ENCODE measurements around the gene TGFBR3. TPM values are rescaled to one million over a fixed set of nuclear protein-coding genes. Genes with fewer than 3 reads are reported as not detected.

The TGFBR3 gene
- polyA plus RNA-seq, 1 donor (not counting 4 experiments of a cell fraction or from before 2014, with no cell fraction given): 1.2 TPM

DNA sequence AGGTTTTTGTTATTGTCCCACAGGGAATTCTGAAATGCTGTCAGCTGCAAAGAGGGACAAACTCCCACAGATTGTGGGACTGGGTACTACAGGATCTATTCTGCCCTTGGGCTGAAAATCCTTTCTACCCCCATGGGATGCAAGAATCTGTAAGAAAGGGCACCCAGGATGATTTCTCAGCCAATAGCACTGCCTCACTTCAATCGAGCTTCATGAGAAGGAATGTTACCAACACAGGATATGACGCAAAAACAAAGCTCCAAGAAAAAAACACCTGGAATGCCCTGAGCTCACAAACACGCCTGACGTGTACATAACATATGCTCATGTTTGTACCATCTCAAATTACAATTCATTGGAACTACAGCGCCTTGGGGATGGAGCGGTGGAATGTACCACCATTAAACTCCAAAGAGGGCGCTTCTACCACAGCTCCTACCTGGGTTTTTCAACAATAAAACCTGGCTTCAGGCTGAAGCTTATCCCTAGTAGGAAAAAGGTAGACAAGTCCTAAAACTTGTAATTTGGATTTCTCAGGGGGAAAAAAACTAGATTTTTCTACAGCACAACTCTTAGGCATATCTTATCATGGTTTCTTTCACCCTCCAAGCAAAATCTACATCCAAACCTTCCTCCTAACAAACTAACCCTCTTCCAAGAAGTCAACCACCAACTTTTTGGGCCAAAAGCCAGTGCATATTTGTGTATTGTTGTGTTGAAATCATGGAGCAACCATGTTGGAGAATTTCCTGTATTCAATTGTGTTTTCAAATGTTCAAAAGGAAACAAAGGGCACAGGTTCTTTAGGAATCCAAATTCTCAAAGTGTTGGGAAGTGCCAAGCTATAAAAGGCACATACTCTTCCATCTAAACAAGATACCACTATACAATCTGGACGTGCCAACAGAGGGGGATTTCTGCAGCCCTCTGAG, 78.9 kb downstream of the TGFBR3 start:
- Histone ChIP-seq H2AFZ (ENCODE audit: control insufficient read depth, low read length) (no peak overlapping the region), H3K27me3 (ENCODE audit: control insufficient read depth, extremely low read depth, insufficient read depth, low read length) (peaks cover 10% of the 10 kb centered on the region), H3K4me1 (ENCODE audit: control insufficient read depth, extremely low read depth, insufficient read depth, low read length) (peaks cover 20% of the 10 kb centered on the region), H3K4me3 (ENCODE audit: control insufficient read depth in 2 of 3, extremely low read depth in 1 of 3, insufficient read depth in 2 of 3, low read depth in 1 of 3, low read length in 3 of 3) (no peak overlapping the region), H4K20me1 (ENCODE audit: control insufficient read depth, extremely low read depth, insufficient read depth, low read length) (no peaks in the 10 kb centered on the region), H3K36me3 (ENCODE audit: control insufficient read depth in 2 of 2, extremely low read depth in 1 of 2, insufficient read depth in 2 of 2, low read length in 2 of 2) (no peaks in the 10 kb centered on the region), H3K9ac (ENCODE audit: control insufficient read depth, extremely low read depth, insufficient read depth, low read length) (no peak overlapping the region), H3K9me1 (ENCODE audit: control insufficient read depth, extremely low read depth, insufficient read depth, low read length) (no peaks in the 10 kb centered on the region), H3K79me2 (ENCODE audit: control insufficient read depth, insufficient read depth, low read length) (no peaks in the 10 kb centered on the region), H3K9me3 (ENCODE audit: control insufficient read depth, low read depth, low read length) (no peaks in the 10 kb centered on the region), H3K27ac (ENCODE audit: control insufficient read depth, insufficient read depth, low read length) (no peak overlapping the region), H3K4me2 (ENCODE audit: control insufficient read depth, extremely low read depth, insufficient read depth, low read depth, low read length) (no peak overlapping the region)
- dilution Hi-C loops (cut with MboI; ENCODE audit: extremely low pct_ligation_motif_present, low sequenced_read_pairs): no loop called here
- no peak for TF ChIP-seq EZH2 (IDR thresholded peaks at IDR 0.05; ENCODE audit: low read length)
- TF ChIP-seq, protein P1, sequence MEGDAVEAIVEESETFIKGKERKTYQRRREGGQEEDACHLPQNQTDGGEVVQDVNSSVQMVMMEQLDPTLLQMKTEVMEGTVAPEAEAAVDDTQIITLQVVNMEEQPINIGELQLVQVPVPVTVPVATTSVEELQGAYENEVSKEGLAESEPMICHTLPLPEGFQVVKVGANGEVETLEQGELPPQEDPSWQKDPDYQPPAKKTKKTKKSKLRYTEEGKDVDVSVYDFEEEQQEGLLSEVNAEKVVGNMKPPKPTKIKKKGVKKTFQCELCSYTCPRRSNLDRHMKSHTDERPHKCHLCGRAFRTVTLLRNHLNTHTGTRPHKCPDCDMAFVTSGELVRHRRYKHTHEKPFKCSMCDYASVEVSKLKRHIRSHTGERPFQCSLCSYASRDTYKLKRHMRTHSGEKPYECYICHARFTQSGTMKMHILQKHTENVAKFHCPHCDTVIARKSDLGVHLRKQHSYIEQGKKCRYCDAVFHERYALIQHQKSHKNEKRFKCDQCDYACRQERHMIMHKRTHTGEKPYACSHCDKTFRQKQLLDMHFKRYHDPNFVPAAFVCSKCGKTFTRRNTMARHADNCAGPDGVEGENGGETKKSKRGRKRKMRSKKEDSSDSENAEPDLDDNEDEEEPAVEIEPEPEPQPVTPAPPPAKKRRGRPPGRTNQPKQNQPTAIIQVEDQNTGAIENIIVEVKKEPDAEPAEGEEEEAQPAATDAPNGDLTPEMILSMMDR (optimal IDR thresholded peaks at IDR 0.05 in 1 of 3, IDR thresholded peaks at IDR 0.05 in 1 of 3, conservative IDR thresholded peaks at IDR 0.05 in 1 of 3; ENCODE audit: extremely low read depth in 1 of 3, insufficient read depth in 2 of 3, low read length in 3 of 3): no peak
- DNase-seq (ENCODE audit: low read depth, low spot score) (no peak), FAIRE-seq (no peak)

DNA sequence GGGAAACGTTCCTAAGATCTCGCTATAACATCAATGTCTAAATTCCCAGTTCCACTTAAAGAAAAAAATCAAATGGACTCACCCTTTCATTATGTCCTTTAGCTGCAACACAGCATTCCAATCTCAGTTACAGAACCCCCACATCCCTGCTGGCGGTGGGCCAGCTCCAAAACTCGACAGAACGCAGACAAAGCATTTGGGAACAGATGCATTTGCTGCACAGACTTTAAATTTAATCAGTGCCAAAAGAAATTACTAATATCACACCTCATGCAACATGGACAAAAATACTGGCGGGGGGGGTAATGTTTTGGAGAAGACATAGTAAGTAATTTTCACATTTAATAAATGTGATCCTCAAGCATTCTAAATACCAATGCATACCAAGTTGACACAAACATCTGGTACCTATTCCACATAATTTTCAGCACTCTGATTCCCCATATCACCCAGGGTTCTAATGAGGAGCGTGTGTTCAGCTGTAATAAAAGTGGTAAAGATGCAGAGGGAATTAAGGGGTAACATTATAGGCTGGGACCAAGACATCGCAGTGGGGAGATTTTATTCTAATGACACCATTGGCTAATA, 79.7 kb downstream of the TGFBR3 start:
- no peak overlapping the region for H2AFZ ChIP-seq (ENCODE audit: control insufficient read depth, low read length)
- no peaks in the 10 kb centered on the region for H3K79me2 ChIP-seq (ENCODE audit: control insufficient read depth, insufficient read depth, low read length)
- H3K4me2 ChIP-seq (ENCODE audit: control insufficient read depth, extremely low read depth, insufficient read depth, low read depth, low read length): no peak overlapping the region
- H4K20me1 ChIP-seq (ENCODE audit: control insufficient read depth, extremely low read depth, insufficient read depth, low read length): no peaks in the 10 kb centered on the region
- FAIRE-seq: no peak
- H3K9me3 ChIP-seq (ENCODE audit: control insufficient read depth, low read depth, low read length): no peaks in the 10 kb centered on the region
- H3K4me3 ChIP-seq (ENCODE audit: control insufficient read depth in 2 of 3, extremely low read depth in 1 of 3, insufficient read depth in 2 of 3, low read depth in 1 of 3, low read length in 3 of 3): no peak overlapping the region
- H3K27ac ChIP-seq (ENCODE audit: control insufficient read depth, insufficient read depth, low read length): no peak overlapping the region
- TF ChIP-seq, protein P1 (optimal IDR thresholded peaks at IDR 0.05 in 1 of 3, IDR thresholded peaks at IDR 0.05 in 1 of 3, conservative IDR thresholded peaks at IDR 0.05 in 1 of 3; ENCODE audit: extremely low read depth in 1 of 3, insufficient read depth in 2 of 3, low read length in 3 of 3): no peak
- TF ChIP-seq EZH2 (IDR thresholded peaks at IDR 0.05; ENCODE audit: low read length): no peak
- dilution Hi-C loops (cut with MboI; ENCODE audit: extremely low pct_ligation_motif_present, low sequenced_read_pairs): no loop called here
- H3K36me3 ChIP-seq (ENCODE audit: control insufficient read depth in 2 of 2, extremely low read depth in 1 of 2, insufficient read depth in 2 of 2, low read length in 2 of 2): no peaks in the 10 kb centered on the region
- DNase-seq (ENCODE audit: low read depth, low spot score): no peak
- peaks cover 14% of the 10 kb centered on the region for H3K27me3 ChIP-seq (ENCODE audit: control insufficient read depth, extremely low read depth, insufficient read depth, low read length)
- no peaks in the 10 kb centered on the region for H3K9me1 ChIP-seq (ENCODE audit: control insufficient read depth, extremely low read depth, insufficient read depth, low read length)
- H3K9ac ChIP-seq (ENCODE audit: control insufficient read depth, extremely low read depth, insufficient read depth, low read length): no peak overlapping the region
- H3K4me1 ChIP-seq (ENCODE audit: control insufficient read depth, extremely low read depth, insufficient read depth, low read length): peaks cover 20% of the 10 kb centered on the region

Measured in keratinocyte (primary cell).